Measurements from ENCODE around the gene RARS1.

RARS1 gene

GRCh38 chr5:168486136-168486879, at the start of gene RARS1:
RARS1 (plus strand) TSS chr5:168486471; CDS start chr5:168486499, 28 bp downstream.
- peak; percentile 92 to 93 for DNase-seq

- no peak for DNase-seq
These were observed 47.9 kb upstream of the RARS1 start for GRCh38 chr5:168438349-168438748.

GRCh38 chr5:168443533-168443932, 42.7 kb upstream of the RARS1 start:
- DNase-seq, result no peak

- no peak for DNase-seq
These were observed 42.1 kb upstream of the RARS1 start for GRCh38 chr5:168443950-168444700.

GRCh38 chr5:168446983-168447619, 39.2 kb upstream of the RARS1 start:
- no peak for DNase-seq

GRCh38 chr5:168447808-168448207, 38.5 kb upstream of the RARS1 start:
- DNase-seq, result no peak

- DNase-seq, result no peak
These were observed 37.1 kb upstream of the RARS1 start for GRCh38 chr5:168449166-168449565.

- no peak for DNase-seq
These were observed 34.7 kb upstream of the RARS1 start for GRCh38 chr5:168451565-168451964.

- DNase-seq, result no peak
These were observed 31.1 kb upstream of the RARS1 start for GRCh38 chr5:168455201-168455600.

- no peak for DNase-seq
These were observed 28.7 kb upstream of the RARS1 start for GRCh38 chr5:168457542-168457941.

GRCh38 chr5:168460606-168461005, 25.7 kb upstream of the RARS1 start:
- no peak for DNase-seq

- DNase-seq, result no peak
These were observed 23.2 kb upstream of the RARS1 start for GRCh38 chr5:168463081-168463480.

GRCh38 chr5:168464214-168464613, 22.1 kb upstream of the RARS1 start:
- no peak for DNase-seq

GRCh38 chr5:168464641-168465040, 21.6 kb upstream of the RARS1 start:
- DNase-seq, result no peak

GRCh38 chr5:168467755-168468330, 18.4 kb upstream of the RARS1 start:
- no peak for DNase-seq

GRCh38 chr5:168468836-168469235, 17.4 kb upstream of the RARS1 start:
- DNase-seq, result no peak

GRCh38 chr5:168469816-168470215, 16.5 kb upstream of the RARS1 start:
- DNase-seq, result no peak

- no peak for DNase-seq
These were observed 14.5 kb upstream of the RARS1 start for GRCh38 chr5:168471785-168472184.

- no peak for DNase-seq
These were observed 13.9 kb upstream of the RARS1 start for GRCh38 chr5:168472329-168472728.

- no peak for DNase-seq
These were observed 12.0 kb upstream of the RARS1 start for GRCh38 chr5:168474319-168474718.

GRCh38 chr5:168477060-168477459, 9.2 kb upstream of the RARS1 start:
- DNase-seq, result no peak

GRCh38 chr5:168479166-168479565, 7.1 kb upstream of the RARS1 start:
- no peak for DNase-seq

- no peak for DNase-seq
These were observed 5.7 kb upstream of the RARS1 start for GRCh38 chr5:168480601-168481000.
